Measurements from ENCODE around the gene ZNF521.

ZNF521 gene

DNA sequence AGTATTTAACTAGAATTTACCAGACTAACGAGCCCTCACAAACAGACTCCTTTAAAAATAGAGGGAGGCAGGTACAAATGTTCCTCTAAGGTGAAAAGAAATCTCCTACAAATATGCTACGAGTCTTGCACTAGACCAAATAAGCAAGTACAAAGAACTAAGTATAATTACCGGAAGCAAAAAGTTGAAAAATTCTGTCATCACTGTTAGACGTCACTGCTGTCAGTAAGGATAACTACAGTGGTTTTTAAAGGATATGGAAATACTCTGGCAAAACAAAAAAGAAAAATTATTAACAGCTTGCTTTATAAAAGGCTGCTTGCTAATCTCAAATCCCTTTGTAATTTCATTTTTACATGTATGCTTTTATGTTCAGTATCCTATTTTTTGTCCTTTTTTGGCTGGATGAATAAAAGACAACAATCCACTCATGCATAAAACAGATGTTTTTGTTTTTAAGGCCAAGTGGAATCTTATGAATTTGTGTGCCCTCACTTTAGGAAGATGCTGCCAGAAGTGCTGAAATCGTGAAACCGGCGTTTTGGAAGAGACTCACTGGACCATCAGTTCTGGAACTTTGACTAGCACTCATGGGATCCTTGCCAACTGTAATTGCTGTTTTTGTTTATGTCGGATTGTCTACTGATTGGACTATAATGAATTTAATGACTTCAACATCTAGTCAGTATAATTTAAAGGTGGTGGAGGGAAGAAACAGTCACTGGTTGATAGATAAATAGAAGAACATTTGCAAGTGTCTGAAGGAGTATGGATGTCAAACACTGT, 6.7 kb downstream of the ZNF521 start:
- Histone ChIP-seq H3K27me3 (ENCODE audit: insufficient read depth, low read depth, severe bottlenecking) (peaks cover 46% of the 10 kb centered on the region), H3K27ac (no peak overlapping the region), H3K36me3 (no peaks in the 10 kb centered on the region), H3K4me3 (ENCODE audit: low read depth, low read length) (no peak overlapping the region), H3K9me3 (ENCODE audit: severe bottlenecking) (no peaks in the 10 kb centered on the region)
- TF ChIP-seq, protein P1, sequence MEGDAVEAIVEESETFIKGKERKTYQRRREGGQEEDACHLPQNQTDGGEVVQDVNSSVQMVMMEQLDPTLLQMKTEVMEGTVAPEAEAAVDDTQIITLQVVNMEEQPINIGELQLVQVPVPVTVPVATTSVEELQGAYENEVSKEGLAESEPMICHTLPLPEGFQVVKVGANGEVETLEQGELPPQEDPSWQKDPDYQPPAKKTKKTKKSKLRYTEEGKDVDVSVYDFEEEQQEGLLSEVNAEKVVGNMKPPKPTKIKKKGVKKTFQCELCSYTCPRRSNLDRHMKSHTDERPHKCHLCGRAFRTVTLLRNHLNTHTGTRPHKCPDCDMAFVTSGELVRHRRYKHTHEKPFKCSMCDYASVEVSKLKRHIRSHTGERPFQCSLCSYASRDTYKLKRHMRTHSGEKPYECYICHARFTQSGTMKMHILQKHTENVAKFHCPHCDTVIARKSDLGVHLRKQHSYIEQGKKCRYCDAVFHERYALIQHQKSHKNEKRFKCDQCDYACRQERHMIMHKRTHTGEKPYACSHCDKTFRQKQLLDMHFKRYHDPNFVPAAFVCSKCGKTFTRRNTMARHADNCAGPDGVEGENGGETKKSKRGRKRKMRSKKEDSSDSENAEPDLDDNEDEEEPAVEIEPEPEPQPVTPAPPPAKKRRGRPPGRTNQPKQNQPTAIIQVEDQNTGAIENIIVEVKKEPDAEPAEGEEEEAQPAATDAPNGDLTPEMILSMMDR (IDR thresholded peaks at IDR 0.05; ENCODE audit: low read depth, low read length): no peak
- DNase-seq: no peak

DNA sequence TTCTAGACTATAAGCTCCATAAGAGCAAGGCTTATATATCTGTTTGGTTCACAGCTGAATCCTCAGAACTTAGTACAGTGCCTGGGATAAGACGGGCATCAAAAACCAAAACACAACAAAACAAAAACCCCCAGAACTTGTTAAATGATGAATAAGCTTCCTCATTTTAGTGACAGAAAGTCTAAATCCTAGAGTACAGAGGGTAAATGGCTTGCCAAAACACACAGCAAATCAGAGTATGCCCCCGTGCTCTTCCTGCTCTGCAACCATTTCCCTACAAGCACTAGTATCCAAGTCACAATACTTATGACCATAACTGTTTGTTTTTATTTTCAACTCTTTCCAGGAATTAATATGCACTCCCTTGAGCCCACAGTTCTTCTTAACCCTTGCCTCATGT, 10.1 kb downstream of the ZNF521 start:
- no peak for DNase-seq
- H3K9me3 ChIP-seq (ENCODE audit: severe bottlenecking): no peaks in the 10 kb centered on the region
- H3K27me3 ChIP-seq (ENCODE audit: insufficient read depth, low read depth, severe bottlenecking): peaks cover 19% of the 10 kb centered on the region
- no peak overlapping the region for H3K4me3 ChIP-seq (ENCODE audit: low read depth, low read length)
- no peaks in the 10 kb centered on the region for H3K36me3 ChIP-seq
- H3K27ac ChIP-seq: no peak overlapping the region
- TF ChIP-seq, protein P1 (IDR thresholded peaks at IDR 0.05; ENCODE audit: low read depth, low read length): no peak

DNA sequence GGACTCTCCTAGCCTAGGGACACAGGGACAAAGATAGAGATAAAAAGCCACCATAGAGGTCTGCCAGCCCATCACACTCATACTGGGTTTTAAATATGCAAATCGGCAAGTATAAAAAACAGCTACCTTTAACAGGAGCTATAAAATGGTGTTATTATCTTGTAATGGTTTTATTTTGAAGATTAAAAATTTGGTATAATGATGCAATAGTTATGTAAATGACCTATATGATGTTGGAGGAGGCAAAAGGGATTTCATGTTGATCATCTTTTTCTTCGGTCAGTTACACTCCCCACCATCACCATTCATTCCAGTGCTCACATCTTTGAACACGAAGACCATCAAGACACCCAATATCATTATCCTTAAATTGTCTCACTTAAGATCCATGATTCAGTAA, 11.2 kb downstream of the ZNF521 start:
- Histone ChIP-seq H3K9me3 (ENCODE audit: severe bottlenecking) (no peaks in the 10 kb centered on the region), H3K27ac (no peak overlapping the region), H3K4me3 (ENCODE audit: low read depth, low read length) (no peak overlapping the region), H3K36me3 (no peaks in the 10 kb centered on the region), H3K27me3 (ENCODE audit: insufficient read depth, low read depth, severe bottlenecking) (peaks cover 18% of the 10 kb centered on the region)
- TF ChIP-seq, protein P1 (IDR thresholded peaks at IDR 0.05; ENCODE audit: low read depth, low read length): no peak
- DNase-seq: no peak

DNA sequence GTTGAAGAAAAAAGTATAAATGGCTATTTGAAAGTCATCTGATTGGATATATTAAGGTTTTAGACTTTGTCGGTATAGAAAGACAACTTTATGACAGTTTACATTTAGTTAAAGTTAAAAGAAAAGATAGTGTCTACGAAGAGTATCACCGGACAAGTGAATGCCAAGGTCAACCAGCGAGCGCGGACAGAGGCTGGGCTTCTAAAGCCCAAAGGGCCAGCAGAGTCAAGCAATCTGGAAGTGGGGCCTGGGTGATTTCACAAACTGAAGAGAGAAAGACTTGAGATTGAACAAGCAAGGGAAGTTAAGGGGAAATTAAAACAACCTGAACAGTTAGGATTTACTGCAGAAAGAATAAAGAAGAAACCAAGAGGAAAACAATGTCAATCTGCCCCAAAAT, 16.3 kb downstream of the ZNF521 start:
- H3K27ac ChIP-seq: no peak overlapping the region
- TF ChIP-seq, protein P1 (IDR thresholded peaks at IDR 0.05; ENCODE audit: low read depth, low read length): no peak
- H3K9me3 ChIP-seq (ENCODE audit: severe bottlenecking): no peaks in the 10 kb centered on the region
- DNase-seq: no peak
- H3K36me3 ChIP-seq: no peaks in the 10 kb centered on the region
- H3K4me3 ChIP-seq (ENCODE audit: low read depth, low read length): no peak overlapping the region
- H3K27me3 ChIP-seq (ENCODE audit: insufficient read depth, low read depth, severe bottlenecking): peaks cover 13% of the 10 kb centered on the region

DNA sequence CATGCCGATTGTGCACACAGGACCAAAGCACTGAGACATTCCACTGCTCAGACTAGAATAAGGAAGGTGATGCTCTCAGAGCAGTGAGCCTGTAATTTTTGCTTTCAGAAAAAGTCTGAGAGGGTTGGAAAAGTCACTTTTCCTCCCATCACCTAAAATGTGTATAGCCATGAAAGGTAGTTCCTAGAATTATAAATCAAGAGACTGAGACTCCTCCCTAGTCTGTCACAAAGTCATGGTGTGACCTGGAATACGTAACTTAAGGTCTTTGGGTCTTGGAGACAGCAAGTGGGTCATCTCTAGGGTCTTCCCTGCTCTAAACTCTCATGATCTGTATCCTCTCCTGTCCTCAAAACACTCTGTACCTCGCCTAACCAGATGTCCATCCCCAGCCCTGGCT, 16.9 kb downstream of the ZNF521 start:
- TF ChIP-seq, protein P1 (IDR thresholded peaks at IDR 0.05; ENCODE audit: low read depth, low read length): no peak
- Histone ChIP-seq H3K4me3 (ENCODE audit: low read depth, low read length) (no peak overlapping the region), H3K27ac (no peak overlapping the region), H3K27me3 (ENCODE audit: insufficient read depth, low read depth, severe bottlenecking) (peaks cover 12% of the 10 kb centered on the region), H3K9me3 (ENCODE audit: severe bottlenecking) (no peaks in the 10 kb centered on the region), H3K36me3 (no peaks in the 10 kb centered on the region)
- no peak for DNase-seq

DNA sequence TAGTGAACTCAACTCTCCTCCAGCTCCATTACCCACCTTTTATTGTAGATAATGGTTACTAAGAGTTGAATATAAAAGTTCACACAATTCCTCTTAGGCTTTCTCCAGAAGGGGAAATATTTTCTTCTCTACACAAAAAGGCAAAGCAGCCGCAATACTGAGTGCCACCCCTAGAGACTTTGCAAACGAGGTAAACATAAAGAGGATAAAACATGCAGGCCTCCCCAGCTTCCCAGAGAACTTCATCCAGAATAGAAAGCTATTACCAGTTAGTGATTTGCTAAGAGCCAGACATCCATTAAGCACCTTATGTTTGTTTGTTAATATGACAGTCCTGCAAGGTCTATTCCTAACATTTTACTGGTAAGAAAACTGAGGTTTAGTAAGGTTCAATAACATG, 17.4 kb downstream of the ZNF521 start:
- DNase-seq: no peak
- TF ChIP-seq, protein P1 (IDR thresholded peaks at IDR 0.05; ENCODE audit: low read depth, low read length): no peak
- Histone ChIP-seq H3K36me3 (no peaks in the 10 kb centered on the region), H3K9me3 (ENCODE audit: severe bottlenecking) (no peaks in the 10 kb centered on the region), H3K27me3 (ENCODE audit: insufficient read depth, low read depth, severe bottlenecking) (peaks cover 12% of the 10 kb centered on the region), H3K4me3 (ENCODE audit: low read depth, low read length) (no peak overlapping the region), H3K27ac (no peak overlapping the region)
